ENCODE measurements around the gene PRKAR2A.

- TF ChIP-seq CTCF (IDR thresholded peaks at IDR 0.05), result no peak
- TF ChIP-seq POLR2A (IDR thresholded peaks at IDR 0.05), result no peak
Measured at GRCh38 chr3:48804930-48805329, 42.7 kb downstream of the PRKAR2A start.

Data from body of pancreas (tissue), 4 donors.